ENCODE measurements around the gene FN1. TPM values are rescaled to one million over a fixed set of nuclear protein-coding genes. Genes with fewer than 3 reads are reported as not detected.

FN1 gene
- total RNA-seq, 1 donor from 2014 or later, result 77.7 TPM

- intact Hi-C loops (cut with DNase I), result no loop called here
- no peak for DNase-seq
- no peak for ATAC-seq (ENCODE audit: poor library complexity)
Measured at GRCh38 chr2:215376103-215376780, 59.6 kb downstream of the FN1 start.

GRCh38 chr2:215375467-215375830, 60.4 kb downstream of the FN1 start:
- ATAC-seq (ENCODE audit: poor library complexity) (no peak), DNase-seq (no peak)
- intact Hi-C loops (cut with DNase I), result no loop called here

- intact Hi-C loops (cut with DNase I), result no loop called here
- no peak for ATAC-seq (ENCODE audit: poor library complexity)
- DNase-seq, result no peak
Measured at GRCh38 chr2:215374642-215375466, 61.0 kb downstream of the FN1 start.

- no peak for DNase-seq
- no peak for ATAC-seq (ENCODE audit: poor library complexity)
- intact Hi-C loops (cut with DNase I), result no loop called here
Measured at GRCh38 chr2:215374002-215374401, 61.9 kb downstream of the FN1 start.

GRCh38 chr2:215372968-215373649, 62.8 kb downstream of the FN1 start:
- intact Hi-C loops (cut with DNase I), result no loop called here
- DNase-seq (no peak), ATAC-seq (ENCODE audit: poor library complexity) (no peak)

- intact Hi-C loops (cut with DNase I), result no loop called here
- ATAC-seq (ENCODE audit: poor library complexity) (no peak), DNase-seq (no peak)
Measured at GRCh38 chr2:215371915-215372897, 63.7 kb downstream of the FN1 start.

- intact Hi-C loops (cut with DNase I), result no loop called here
- DNase-seq (no peak), ATAC-seq (ENCODE audit: poor library complexity) (no peak)
Measured at GRCh38 chr2:215370112-215370965, 65.5 kb downstream of the FN1 start.

- ATAC-seq (ENCODE audit: poor library complexity) (no peak), DNase-seq (no peak)
- intact Hi-C loops (cut with DNase I), result no loop called here
Measured at GRCh38 chr2:215369181-215369760, 66.6 kb downstream of the FN1 start.

GRCh38 chr2:215368493-215368809, 67.4 kb downstream of the FN1 start:
- no peak for ATAC-seq (ENCODE audit: poor library complexity)
- DNase-seq, result no peak
- intact Hi-C loops (cut with DNase I), result no loop called here

GRCh38 chr2:215367662-215368492, 68.0 kb downstream of the FN1 start:
- intact Hi-C loops (cut with DNase I), result no loop called here
- DNase-seq (no peak), ATAC-seq (ENCODE audit: poor library complexity) (no peak)

- ATAC-seq (ENCODE audit: poor library complexity) (no peak), DNase-seq (no peak)
- intact Hi-C loops (cut with DNase I), result no loop called here
Measured at GRCh38 chr2:215366440-215367032, 69.3 kb downstream of the FN1 start.

GRCh38 chr2:215365184-215365658, 70.6 kb downstream of the FN1 start:
- intact Hi-C loops (cut with DNase I), result no loop called here
- DNase-seq (no peak), ATAC-seq (ENCODE audit: poor library complexity) (no peak)

GRCh38 chr2:215364157-215365155, 71.4 kb downstream of the FN1 start:
- no peak for DNase-seq
- no peak for ATAC-seq (ENCODE audit: poor library complexity)
- intact Hi-C loops (cut with DNase I), result no loop called here

- DNase-seq, result no peak
- intact Hi-C loops (cut with DNase I), result no loop called here
Measured at GRCh38 chr2:215363461-215364156, 72.3 kb downstream of the FN1 start.

GRCh38 chr2:215363039-215363438, 72.8 kb downstream of the FN1 start:
- no peak for ATAC-seq (ENCODE audit: poor library complexity)
- intact Hi-C loops (cut with DNase I), result no loop called here
- no peak for DNase-seq

More at GRCh38 chr2:215363461-215364156, 72.3 kb downstream of the FN1 start:
- no peak for ATAC-seq (ENCODE audit: poor library complexity)

Measured in Right ventricle myocardium superior (tissue), 1 donor.